SU-DHL-6 (cell line): ENCODE data around the gene IL22.

ENCODE experiments used
- H2AFZ ChIP-seq: fragments of 200-600 bp; sonication (generic); 2 replicates; pipeline ENCODE4 v1.6.1; 2014; ENCODE audit warnings: low read depth, mild to moderate bottlenecking, moderate library complexity, mixed read lengths, antibody characterized with exemption, low read length; ENCODE audit not compliant: severe bottlenecking
- H3F3A ChIP-seq: fragments of 200-600 bp; shearing (Covaris generic); 2 replicates; pipeline ENCODE4 v1.6.0; 2016; ENCODE audit warnings: antibody characterized with exemption, mild to moderate bottlenecking; ENCODE audit not compliant: insufficient read depth
- H3K27ac ChIP-seq: fragments of 200-600 bp; sonication (generic); 2 replicates; pipeline ENCODE4 v1.5.1; 2016; ENCODE audit warnings: low read depth, mild to moderate bottlenecking, low read length, moderate library complexity, mixed read lengths
- H3K27me3 ChIP-seq: fragments of 200-600 bp; sonication (generic), shearing (Covaris generic); 2 replicates; pipeline ENCODE4 v1.6.0; 2014; ENCODE audit warnings: mild to moderate bottlenecking, low read length
- H3K36me3 ChIP-seq: fragments of 200-600 bp; sonication (generic); 2 replicates; pipeline ENCODE4 v1.6.1; 2014; ENCODE audit warnings: mild to moderate bottlenecking, low read length, mixed read lengths
- H3K4me2 ChIP-seq: fragments of 300-600, 200-600 bp; shearing (Covaris generic), sonication (generic); 2 replicates; pipeline ENCODE4 v1.6.0; 2014; ENCODE audit warnings: low read length, low read depth, mild to moderate bottlenecking; ENCODE audit not compliant: poor library complexity, severe bottlenecking
- H3K4me3 ChIP-seq: fragments of 200-600 bp; sonication (generic); 2 replicates; pipeline ENCODE4 v1.5.1; 2014; ENCODE audit warnings: antibody characterized with exemption, low read length, mild to moderate bottlenecking, mixed read lengths; ENCODE audit not compliant: insufficient read depth, poor library complexity, severe bottlenecking
- H3K79me2 ChIP-seq: fragments of 200-600 bp; sonication (generic); 2 replicates; pipeline ENCODE4 v1.6.1; 2014; ENCODE audit warnings: mild to moderate bottlenecking, low read length, moderate library complexity; ENCODE audit not compliant: insufficient read depth
- H3K9ac ChIP-seq: fragments of 200-600 bp; sonication (generic); 2 replicates; pipeline ENCODE4 v1.7.0; 2014; ENCODE audit warnings: mild to moderate bottlenecking, low read length
- H3K9me2 ChIP-seq: fragments of 200-600 bp; sonication (generic); replicated peaks from 2 replicates; pipeline ENCODE4 v1.6.1; 2014; ENCODE audit warnings: low read length; ENCODE audit not compliant: insufficient read depth
- H3K9me3 ChIP-seq: fragments of 200-600 bp; sonication (generic); 2 replicates; pipeline ENCODE4 v1.6.1; 2014; ENCODE audit warnings: low read length, mixed read lengths; ENCODE audit not compliant: insufficient read depth
- H4K20me1 ChIP-seq: fragments of 200-600 bp; sonication (generic); 2 replicates; pipeline ENCODE4 v1.6.1; 2014; ENCODE audit warnings: low read depth, mild to moderate bottlenecking, antibody characterized with exemption, low read length, moderate library complexity, mixed read lengths
- CTCF ChIP-seq: fragments of 200-600 bp; sonication (generic); IDR thresholded peaks from one replicate; pipeline ENCODE4 v1.5.1; 2017; ENCODE audit warnings: antibody characterized with exemption, mild to moderate bottlenecking, low read length, moderate library complexity; ENCODE audit not compliant: insufficient read depth, poor library complexity, severe bottlenecking
- EZH2phosphoT487 ChIP-seq: fragments of 200-600 bp; sonication (generic), shearing (Covaris generic); conservative IDR thresholded peaks from 2 replicates; pipeline ENCODE4 v1.6.1; 2018; ENCODE audit warnings: mild to moderate bottlenecking, antibody characterized with exemption, low read length, moderate library complexity, mixed read lengths

The IL22 gene

DNA sequence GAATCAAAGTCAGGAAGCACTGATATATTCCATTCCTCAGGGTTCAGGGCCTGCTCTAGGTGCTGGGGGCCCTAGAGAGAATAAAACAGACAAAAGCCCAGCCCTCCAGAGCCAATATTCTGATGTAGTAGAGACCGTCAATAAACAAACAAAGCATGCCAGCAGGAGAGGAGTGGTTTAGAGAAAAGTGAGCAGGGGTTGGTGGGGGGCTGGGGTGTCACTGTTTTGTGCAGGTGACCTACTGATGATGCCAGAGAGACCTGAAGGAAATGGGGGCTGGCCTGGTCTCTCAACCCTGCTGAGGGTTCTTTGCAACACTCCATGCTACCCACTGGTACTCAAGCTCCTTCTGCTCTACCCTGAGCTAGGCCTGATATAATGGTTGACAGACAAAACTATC is 54.3 kb downstream of the IL22 start:
- TF ChIP-seq CTCF, result no peak
- no peak for TF ChIP-seq EZH2phosphoT487
- Histone ChIP-seq H3K27me3 (no peaks in the 10 kb centered on the region), H3K9ac (no peak overlapping the region), H3K27ac (no peak overlapping the region), H3K79me2 (no peaks in the 10 kb centered on the region), H3K9me2 (no peaks in the 10 kb centered on the region), H4K20me1 (no peaks in the 10 kb centered on the region), H3K36me3 (no peaks in the 10 kb centered on the region), H3F3A (no peaks in the 10 kb centered on the region), H3K4me3 (no peak overlapping the region), H3K4me2 (no peak overlapping the region), H3K9me3 (no peaks in the 10 kb centered on the region), H2AFZ (no peak overlapping the region)

DNA sequence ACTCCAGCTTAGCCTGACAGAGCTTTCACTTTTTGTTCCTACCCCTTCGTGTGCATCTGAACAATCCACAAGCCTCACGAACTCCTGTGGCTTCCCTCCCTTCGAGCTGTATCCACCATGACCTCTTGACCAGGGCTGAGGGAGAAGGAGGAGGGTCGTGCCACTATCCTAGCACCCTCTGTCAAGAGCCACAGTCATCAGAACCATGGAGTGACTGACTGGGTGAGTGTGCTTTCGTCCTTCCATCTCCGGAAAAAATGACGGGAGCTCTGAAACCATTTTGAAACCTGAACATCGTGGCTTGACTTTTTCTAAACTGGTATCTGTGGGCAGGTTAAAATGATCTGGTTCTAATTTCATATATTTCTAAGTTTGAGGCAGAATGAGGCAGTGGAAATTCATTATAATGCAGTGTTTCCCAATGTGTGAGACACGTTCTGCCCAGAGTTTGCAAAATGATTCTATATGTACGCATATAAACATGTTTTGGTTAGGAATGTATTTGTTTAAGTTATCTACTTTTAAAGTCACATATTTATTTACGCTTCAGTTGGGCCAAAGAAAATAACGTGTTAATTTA is 54.8 kb downstream of the IL22 start:
- TF ChIP-seq EZH2phosphoT487 (no peak), CTCF (no peak)
- Histone ChIP-seq H3F3A (no peaks in the 10 kb centered on the region), H4K20me1 (no peaks in the 10 kb centered on the region), H3K4me2 (no peak overlapping the region), H3K79me2 (no peaks in the 10 kb centered on the region), H2AFZ (no peak overlapping the region), H3K27me3 (no peaks in the 10 kb centered on the region), H3K9me3 (no peaks in the 10 kb centered on the region), H3K27ac (no peak overlapping the region), H3K9ac (no peak overlapping the region), H3K9me2 (no peaks in the 10 kb centered on the region), H3K36me3 (no peaks in the 10 kb centered on the region), H3K4me3 (no peak overlapping the region)
